Nucleus accumbens (tissue), 56 donors: ENCODE data around the gene ANKMY1.
A peak's percentile ranks its signal among the peaks of the same experiment; 100 is the strongest.

Experiments used
- DNase-seq, 56 donors: peaks; one replicate each; lab custom pipeline; 2025; lab: John Stamatoyannopoulos, UW

The ANKMY1 gene

GRCh38 chr2:240557808-240558207 is at the start of gene ANKMY1:
Gene ANKMY1 (minus strand): TSS chr2:240557988. CDS start chr2:240557335, 653 bp downstream.
- DNase-seq = peak in 37 of 56 donors; percentile 17 to 85 (median 55)

- no peak for DNase-seq
Observed at GRCh38 chr2:240605867-240606743, 48.3 kb upstream of the ANKMY1 start.

GRCh38 chr2:240604939-240605716 is 47.3 kb upstream of the ANKMY1 start:
- no peak for DNase-seq

- DNase-seq = peak in 54 of 56 donors; percentile 20 to 97 (median 66)
Observed at GRCh38 chr2:240604291-240604938, 46.6 kb upstream of the ANKMY1 start.

- DNase-seq = no peak
Observed at GRCh38 chr2:240603846-240604245, 46.1 kb upstream of the ANKMY1 start.

- DNase-seq = no peak
Observed at GRCh38 chr2:240603081-240603835, 45.5 kb upstream of the ANKMY1 start.

GRCh38 chr2:240602266-240603050 is 44.7 kb upstream of the ANKMY1 start:
- no peak for DNase-seq

GRCh38 chr2:240601831-240602160 is 44.0 kb upstream of the ANKMY1 start:
- DNase-seq = no peak

GRCh38 chr2:240601061-240601830 is 43.5 kb upstream of the ANKMY1 start:
- DNase-seq = no peak

GRCh38 chr2:240600451-240600961 is 42.7 kb upstream of the ANKMY1 start:
- no peak for DNase-seq

- DNase-seq = no peak
Observed at GRCh38 chr2:240599141-240599583, 41.4 kb upstream of the ANKMY1 start.

GRCh38 chr2:240598311-240598911 is 40.6 kb upstream of the ANKMY1 start:
- DNase-seq = no peak

GRCh38 chr2:240597419-240598181 is 39.8 kb upstream of the ANKMY1 start:
- no peak for DNase-seq

- no peak for DNase-seq
Observed at GRCh38 chr2:240597054-240597418, 39.2 kb upstream of the ANKMY1 start.

- DNase-seq = peak in 47 of 56 donors; percentile 14 to 83 (median 50)
Observed at GRCh38 chr2:240596491-240596931, 38.7 kb upstream of the ANKMY1 start.

- DNase-seq = no peak
Observed at GRCh38 chr2:240596080-240596460, 38.3 kb upstream of the ANKMY1 start.

- peak in 2 of 56 donors; percentile 41 to 45 for DNase-seq
Observed at GRCh38 chr2:240595381-240596079, 37.7 kb upstream of the ANKMY1 start.
